Heart left ventricle (tissue), 16 donors: Measurements from ENCODE around the gene LMF1. TPM values are rescaled to one million over a fixed set of nuclear protein-coding genes. Genes with fewer than 3 reads are reported as not detected.

ENCODE experiments used
- ATAC-seq, 4 donors: fragments of 200-7000 bp; cut with Tn5 transposase; one replicate each; pipeline ENCODE4 v1.9.1; 2020 to 2022; ENCODE audit warnings: moderate library complexity in 4 of 4, mild to moderate bottlenecking in 3 of 4, moderate number of reproducible peaks in 1 of 4
- DNase-seq, 5 donors: peaks; one replicate each; pipeline ENCODE4 v3.0.0-alpha.2; 2020
- H3K27ac ChIP-seq, 12 donors: fragments of 200-600 bp; sonication (generic) in 4 of 12; one replicate each; pipeline versions ENCODE4 v1.5.0 to v1.8.0; 2016 to 2022; ENCODE audit warnings: mild to moderate bottlenecking in 2 of 12
- H3K27me3 ChIP-seq, 9 donors: fragments of 200-600 bp; sonication (generic) in 2 of 9; one replicate each; pipeline versions ENCODE4 v1.5.1 to v1.8.0; 2016 to 2022; ENCODE audit warnings: mild to moderate bottlenecking in 3 of 9
- H3K36me3 ChIP-seq, 9 donors: fragments of 200-600 bp; sonication (generic) in 2 of 9; one replicate each; pipeline versions ENCODE4 v1.5.0 to v1.8.0; 2018 to 2022; ENCODE audit warnings: mild to moderate bottlenecking in 2 of 9
- H3K4me1 ChIP-seq, 12 donors: fragments of 200-600 bp; sonication (generic) in 4 of 12; one replicate each; pipeline versions ENCODE4 v1.5.0 to v1.8.0; 2016 to 2022; ENCODE audit warnings: mild to moderate bottlenecking in 3 of 12
- H3K4me3 ChIP-seq, 12 donors: fragments of 200-600 bp; sonication (generic) in 4 of 12; one replicate each; pipeline versions ENCODE4 v1.5.0 to v1.8.0; 2017 to 2022; ENCODE audit warnings: mild to moderate bottlenecking in 9 of 12, moderate library complexity in 4 of 12
- H3K9me3 ChIP-seq, 12 donors: fragments of 200-600 bp; sonication (generic) in 4 of 12; one replicate each; pipeline versions ENCODE4 v1.5.0 to v1.8.0; 2016 to 2022; ENCODE audit warnings: mild to moderate bottlenecking in 1 of 12
- CTCF ChIP-seq, 12 donors: fragments of 200-600 bp; sonication (generic) in 4 of 12; IDR thresholded peaks; one replicate each; pipeline versions ENCODE4 v1.5.0 to v1.8.0; 2018 to 2022; ENCODE audit warnings: antibody characterized with exemption in 12 of 12, mild to moderate bottlenecking in 5 of 12
- POLR2A ChIP-seq, 2 donors: fragments of 450-650 bp; IDR thresholded peaks; one replicate each; pipeline ENCODE4 v1.6.1; 2017; ENCODE audit warnings: antibody characterized with exemption in 2 of 2, mild to moderate bottlenecking in 2 of 2, moderate library complexity in 2 of 2
- WGBS, 4 donors: extraction: QIAGEN DNeasy Blood & Tissue Kit in 2 of 4; methylation state at CpG; one replicate each; pipeline versions ENCODE4 v1.1.5 to v1.1.7; 2013 to 2018; 5-methylcytosine and 5-hydroxymethylcytosine counted together
- intact Hi-C, 10 donors: fragments of 100-400 bp; cut with DNase I; formaldehyde crosslinking; loops; one replicate each; pipeline versions ENCODE4 v1.11.1 to v1.14.2; 2022
- polyA plus RNA-seq, 2 donors: library from polyadenylated mRNA; stranded (reverse); fragments of 200-250 nt; gene quantifications; one replicate each; pipeline ENCODE4 v1.2.3, GENCODE V29; 2013
- total RNA-seq, 9 donors: library from RNA; depleted of rRNA in 2 of 9; stranded (reverse); fragments of >200 nt in 2 of 9; fragmentation: NEBNext Ultra II Directional in 3 of 9; extraction: Animal tissue kit (Norgen Biotek cat#: 25700) in 3 of 9; gene quantifications; one replicate each; pipeline versions ENCODE4 v1.1.0 to v1.2.4, GENCODE V29; 2016 to 2023
- donor health status: ischemic (EF 13 %, LVEDD 7.1; RV severe dilation, severe dysfunction).
- donor health status: healthy with polysubstance abuse.
- donor health status: DM: no; HTN: yes; CAD: no.
- donor health status: DM: no; HTN: no; CAD: no.
- donor health status: ischemic (EF 25% LVEDD 6.9; RV normal size, moderate dysfunction).
- donor health status: ischemic (EF 25% LVEDD 5.7; RV mildly dilated, moderate dysfunction).
- donor health status: healthy.
- donor health status: DM: yes; HTN: yes; CAD: no.
- donor health status: ischemic (EF 35%, LVEDD 5.7; RV mildly dilated, moderate dysfunction).
- donor health status: nonischemic (EF 11% LVEDD 7.7; RV severe dilation, severe dysfunction).
- donor health status: DM: yes; HTN: yes; CAD: no.
- donor health status: PGD.
- donor health status: ischemic (EF 29% LVEDD 5.4; RV normal size, mild dysfunction).
- donor health status: nonischemic (EF 23%, LVEDD 6.1; RV moderate dilation, normal function).

The LMF1 gene
- total and polyA plus RNA-seq, 11 donors = 4.3 to 19.2 (median 7.1) TPM

GRCh38 chr16:974001-974601 lies 3.3 kb upstream of the LMF1 start:
- H3K27me3 ChIP-seq = peaks cover 0 to 6% (median 0%) of the 10 kb centered on the region in 9 donors
- DNase-seq (no peak), ATAC-seq (no peak)
- no peak overlapping the region for H3K4me3 ChIP-seq
- peaks cover 2 to 29% (median 16%) of the 10 kb centered on the region in 12 donors for H3K4me1 ChIP-seq
- no peak overlapping the region for H3K27ac ChIP-seq
- TF ChIP-seq POLR2A (IDR thresholded peaks at IDR 0.05) = no peak
- no peak for TF ChIP-seq CTCF (IDR thresholded peaks at IDR 0.05)
- intact Hi-C loops = loop anchor here in 1 of 10 donors (5.0 kb wide), 1 partner anchor 43 kb away; no protein-coding TSS in a partner anchor
- 53 to 56% (median 55%) methylated on average over 19 to 21 of the region's 21 CpGs for WGBS, 4 donors
- H3K36me3 ChIP-seq = no peaks in the 10 kb centered on the region
- no peaks in the 10 kb centered on the region for H3K9me3 ChIP-seq

GRCh38 chr16:973366-973765 lies 2.6 kb upstream of the LMF1 start:
- no peak for DNase-seq
- ATAC-seq = no peak
- no peak for TF ChIP-seq POLR2A (IDR thresholded peaks at IDR 0.05)
- no peak for TF ChIP-seq CTCF (IDR thresholded peaks at IDR 0.05)
- Histone ChIP-seq H3K27ac (no peak overlapping the region), H3K4me1 (peaks cover 2 to 29% (median 18%) of the 10 kb centered on the region in 12 donors), H3K36me3 (peaks cover 0 to 5% (median 0%) of the 10 kb centered on the region in 9 donors), H3K9me3 (no peaks in the 10 kb centered on the region), H3K27me3 (no peaks in the 10 kb centered on the region), H3K4me3 (no peak overlapping the region)
- WGBS, 4 donors = 81 to 89% (median 86%) methylated on average over 17 of the region's 17 CpGs
- intact Hi-C loops = loop anchor here in 1 of 10 donors (5.0 kb wide), 1 partner anchor 44 kb away; no protein-coding TSS in a partner anchor

GRCh38 chr16:972316-973002 lies 1.7 kb upstream of the LMF1 start:
- H3K9me3 ChIP-seq = no peaks in the 10 kb centered on the region
- no peak for ATAC-seq
- peak overlapping the region in 1 of 12 donors; percentile 31 for H3K27ac ChIP-seq
- TF ChIP-seq CTCF (IDR thresholded peaks at IDR 0.05) = no peak
- TF ChIP-seq POLR2A (IDR thresholded peaks at IDR 0.05) = no peak
- 78 to 91% (median 84%) methylated on average over 28 to 32 of the region's 32 CpGs for WGBS, 4 donors
- no peak overlapping the region for H3K4me3 ChIP-seq
- no peak for DNase-seq
- no peaks in the 10 kb centered on the region for H3K27me3 ChIP-seq
- intact Hi-C loops = loop anchor here in 1 of 10 donors (5.0 kb wide), 1 partner anchor 45 kb away; no protein-coding TSS in a partner anchor
- peaks cover 2 to 29% (median 18%) of the 10 kb centered on the region in 12 donors for H3K4me1 ChIP-seq
- peaks cover 0 to 12% (median under 1%) of the 10 kb centered on the region in 9 donors for H3K36me3 ChIP-seq

- H3K4me3 ChIP-seq = no peak overlapping the region
- WGBS, 4 donors = 85 to 92% (median 88%) methylated on average over 8 of the region's 8 CpGs
- peaks cover 2 to 29% (median 18%) of the 10 kb centered on the region in 12 donors for H3K4me1 ChIP-seq
- no peaks in the 10 kb centered on the region for H3K27me3 ChIP-seq
- no peaks in the 10 kb centered on the region for H3K9me3 ChIP-seq
- TF ChIP-seq POLR2A (IDR thresholded peaks at IDR 0.05) (no peak), CTCF (IDR thresholded peaks at IDR 0.05) (no peak)
- no peak for DNase-seq
- ATAC-seq = no peak
- no peak overlapping the region for H3K27ac ChIP-seq
- H3K36me3 ChIP-seq = peaks cover 0 to 17% (median 2%) of the 10 kb centered on the region in 9 donors
- intact Hi-C loops = loop anchor here in 1 of 10 donors (2.0 to 5.0 kb wide), 2 partner anchors 45 to 165 kb away; no protein-coding TSS in a partner anchor
Measured at GRCh38 chr16:971981-972315, 1.2 kb upstream of the LMF1 start.
